ENCODE data around the gene SPACA1. TPM values are rescaled to one million over a fixed set of nuclear protein-coding genes. Genes with fewer than 3 reads are reported as not detected.

The SPACA1 gene
- polyA plus RNA-seq, 1 donor from 2014 or later = not detected

DNA sequence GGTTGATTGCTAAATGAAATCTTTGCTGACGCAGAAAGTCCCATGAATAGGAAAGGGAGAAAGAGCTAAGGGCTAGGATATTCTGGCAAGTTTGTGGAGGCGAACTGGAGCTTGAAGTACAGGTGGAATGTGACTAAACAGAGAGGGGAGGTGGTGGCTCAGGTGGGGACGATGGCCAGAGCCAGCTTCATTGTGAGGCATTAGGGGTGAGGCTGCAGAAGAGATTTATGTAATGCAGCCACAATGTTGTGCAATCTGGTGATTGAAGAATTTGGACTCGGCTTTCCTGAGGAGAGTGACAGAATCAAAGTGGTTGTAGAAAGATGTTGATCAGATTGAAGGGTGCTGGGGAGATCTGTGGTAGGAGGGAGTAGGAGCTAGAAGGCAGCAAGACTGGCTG lies 42.9 kb upstream of the SPACA1 start:
- Histone ChIP-seq H3K27ac (ENCODE audit: low read length) (no peak overlapping the region), H3K4me2 (ENCODE audit: low read length) (no peak overlapping the region), H3K79me2 (replicated peaks; ENCODE audit: insufficient read depth, low read length) (no peaks in the 10 kb centered on the region), H3K27me3 (ENCODE audit: insufficient read depth, low read depth, low read length) (no peaks in the 10 kb centered on the region), H3F3A (ENCODE audit: insufficient read depth, low read length, poor library complexity, severe bottlenecking) (no peaks in the 10 kb centered on the region), H3K9me3 (ENCODE audit: low read length) (no peaks in the 10 kb centered on the region), H3K9me2 (ENCODE audit: insufficient read depth, low read length) (no peaks in the 10 kb centered on the region), H4K20me1 (ENCODE audit: insufficient read depth) (no peaks in the 10 kb centered on the region), H3K4me3 (ENCODE audit: low read length) (no peak overlapping the region), H3K9ac (ENCODE audit: low read length) (no peak overlapping the region), H2AFZ (ENCODE audit: low read depth, low read length) (no peak overlapping the region), H3K36me3 (ENCODE audit: insufficient read depth, low read length) (no peaks in the 10 kb centered on the region)
- no peak for TF ChIP-seq EZH2 (IDR thresholded peaks at IDR 0.05; ENCODE audit: borderline replicate concordance, insufficient read depth, low read length, poor library complexity, severe bottlenecking)
- no peak for TF ChIP-seq POLR2AphosphoS5 (IDR thresholded peaks at IDR 0.05)
- TF ChIP-seq SMC3 (conservative IDR thresholded peaks at IDR 0.05; ENCODE audit: poor library complexity) = no peak
- TF ChIP-seq EP300 (conservative IDR thresholded peaks at IDR 0.05; ENCODE audit: poor library complexity, severe bottlenecking) = no peak
- TF ChIP-seq, protein P1, sequence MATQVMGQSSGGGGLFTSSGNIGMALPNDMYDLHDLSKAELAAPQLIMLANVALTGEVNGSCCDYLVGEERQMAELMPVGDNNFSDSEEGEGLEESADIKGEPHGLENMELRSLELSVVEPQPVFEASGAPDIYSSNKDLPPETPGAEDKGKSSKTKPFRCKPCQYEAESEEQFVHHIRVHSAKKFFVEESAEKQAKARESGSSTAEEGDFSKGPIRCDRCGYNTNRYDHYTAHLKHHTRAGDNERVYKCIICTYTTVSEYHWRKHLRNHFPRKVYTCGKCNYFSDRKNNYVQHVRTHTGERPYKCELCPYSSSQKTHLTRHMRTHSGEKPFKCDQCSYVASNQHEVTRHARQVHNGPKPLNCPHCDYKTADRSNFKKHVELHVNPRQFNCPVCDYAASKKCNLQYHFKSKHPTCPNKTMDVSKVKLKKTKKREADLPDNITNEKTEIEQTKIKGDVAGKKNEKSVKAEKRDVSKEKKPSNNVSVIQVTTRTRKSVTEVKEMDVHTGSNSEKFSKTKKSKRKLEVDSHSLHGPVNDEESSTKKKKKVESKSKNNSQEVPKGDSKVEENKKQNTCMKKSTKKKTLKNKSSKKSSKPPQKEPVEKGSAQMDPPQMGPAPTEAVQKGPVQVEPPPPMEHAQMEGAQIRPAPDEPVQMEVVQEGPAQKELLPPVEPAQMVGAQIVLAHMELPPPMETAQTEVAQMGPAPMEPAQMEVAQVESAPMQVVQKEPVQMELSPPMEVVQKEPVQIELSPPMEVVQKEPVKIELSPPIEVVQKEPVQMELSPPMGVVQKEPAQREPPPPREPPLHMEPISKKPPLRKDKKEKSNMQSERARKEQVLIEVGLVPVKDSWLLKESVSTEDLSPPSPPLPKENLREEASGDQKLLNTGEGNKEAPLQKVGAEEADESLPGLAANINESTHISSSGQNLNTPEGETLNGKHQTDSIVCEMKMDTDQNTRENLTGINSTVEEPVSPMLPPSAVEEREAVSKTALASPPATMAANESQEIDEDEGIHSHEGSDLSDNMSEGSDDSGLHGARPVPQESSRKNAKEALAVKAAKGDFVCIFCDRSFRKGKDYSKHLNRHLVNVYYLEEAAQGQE (IDR thresholded peaks at IDR 0.05; ENCODE audit: borderline replicate concordance) = no peak
- no peak for TF ChIP-seq TAF1 (IDR thresholded peaks at IDR 0.05; ENCODE audit: low read depth)
- TF ChIP-seq, protein P2, sequence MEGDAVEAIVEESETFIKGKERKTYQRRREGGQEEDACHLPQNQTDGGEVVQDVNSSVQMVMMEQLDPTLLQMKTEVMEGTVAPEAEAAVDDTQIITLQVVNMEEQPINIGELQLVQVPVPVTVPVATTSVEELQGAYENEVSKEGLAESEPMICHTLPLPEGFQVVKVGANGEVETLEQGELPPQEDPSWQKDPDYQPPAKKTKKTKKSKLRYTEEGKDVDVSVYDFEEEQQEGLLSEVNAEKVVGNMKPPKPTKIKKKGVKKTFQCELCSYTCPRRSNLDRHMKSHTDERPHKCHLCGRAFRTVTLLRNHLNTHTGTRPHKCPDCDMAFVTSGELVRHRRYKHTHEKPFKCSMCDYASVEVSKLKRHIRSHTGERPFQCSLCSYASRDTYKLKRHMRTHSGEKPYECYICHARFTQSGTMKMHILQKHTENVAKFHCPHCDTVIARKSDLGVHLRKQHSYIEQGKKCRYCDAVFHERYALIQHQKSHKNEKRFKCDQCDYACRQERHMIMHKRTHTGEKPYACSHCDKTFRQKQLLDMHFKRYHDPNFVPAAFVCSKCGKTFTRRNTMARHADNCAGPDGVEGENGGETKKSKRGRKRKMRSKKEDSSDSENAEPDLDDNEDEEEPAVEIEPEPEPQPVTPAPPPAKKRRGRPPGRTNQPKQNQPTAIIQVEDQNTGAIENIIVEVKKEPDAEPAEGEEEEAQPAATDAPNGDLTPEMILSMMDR (IDR thresholded peaks at IDR 0.05; ENCODE audit: poor library complexity, severe bottlenecking) = no peak
- TF ChIP-seq MXI1 (conservative IDR thresholded peaks at IDR 0.05; ENCODE audit: poor library complexity, severe bottlenecking) = no peak
- no peak for TF ChIP-seq RAD21 (conservative IDR thresholded peaks at IDR 0.05)

DNA sequence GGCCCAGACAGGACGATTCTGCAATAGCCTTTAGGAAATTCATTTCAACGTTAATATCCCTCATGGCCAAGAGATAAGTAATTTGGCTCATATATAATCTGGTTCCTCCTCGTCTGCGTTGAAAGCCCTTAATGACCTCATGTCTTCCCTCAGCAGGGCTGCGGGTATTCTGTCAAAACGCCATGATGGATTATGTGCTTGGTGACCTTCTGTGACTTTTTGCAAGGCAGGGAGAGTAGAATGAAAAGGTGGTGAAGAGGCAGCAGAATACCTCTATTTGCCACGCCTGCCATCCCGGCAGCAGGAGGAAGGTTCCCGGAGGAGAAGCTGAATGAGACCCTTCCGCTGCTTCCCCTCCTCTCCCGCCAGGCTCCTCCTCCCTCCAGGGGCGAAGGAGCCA lies 41.1 kb upstream of the SPACA1 start:
- Histone ChIP-seq H3K9me3 (ENCODE audit: low read length) (no peaks in the 10 kb centered on the region), H3K9me2 (ENCODE audit: insufficient read depth, low read length) (no peaks in the 10 kb centered on the region), H3K4me2 (ENCODE audit: low read length) (no peak overlapping the region), H3K27me3 (ENCODE audit: insufficient read depth, low read depth, low read length) (no peaks in the 10 kb centered on the region), H4K20me1 (ENCODE audit: insufficient read depth) (no peaks in the 10 kb centered on the region), H3K9ac (ENCODE audit: low read length) (no peak overlapping the region), H2AFZ (ENCODE audit: low read depth, low read length) (no peak overlapping the region), H3F3A (ENCODE audit: insufficient read depth, low read length, poor library complexity, severe bottlenecking) (no peaks in the 10 kb centered on the region), H3K36me3 (ENCODE audit: insufficient read depth, low read length) (no peaks in the 10 kb centered on the region), H3K79me2 (replicated peaks; ENCODE audit: insufficient read depth, low read length) (no peaks in the 10 kb centered on the region), H3K27ac (ENCODE audit: low read length) (no peak overlapping the region), H3K4me3 (ENCODE audit: low read length) (no peak overlapping the region)
- TF ChIP-seq TAF1 (IDR thresholded peaks at IDR 0.05; ENCODE audit: low read depth) (no peak), EZH2 (IDR thresholded peaks at IDR 0.05; ENCODE audit: borderline replicate concordance, insufficient read depth, low read length, poor library complexity, severe bottlenecking) (no peak), RAD21 (conservative IDR thresholded peaks at IDR 0.05) (no peak), MXI1 (conservative IDR thresholded peaks at IDR 0.05; ENCODE audit: poor library complexity, severe bottlenecking) (no peak), EP300 (conservative IDR thresholded peaks at IDR 0.05; ENCODE audit: poor library complexity, severe bottlenecking) (no peak)
- TF ChIP-seq, protein P1 (IDR thresholded peaks at IDR 0.05; ENCODE audit: borderline replicate concordance) = no peak
- TF ChIP-seq, protein P2 (IDR thresholded peaks at IDR 0.05; ENCODE audit: poor library complexity, severe bottlenecking) = no peak
